ENCODE data around the gene EPHB3.

DNA sequence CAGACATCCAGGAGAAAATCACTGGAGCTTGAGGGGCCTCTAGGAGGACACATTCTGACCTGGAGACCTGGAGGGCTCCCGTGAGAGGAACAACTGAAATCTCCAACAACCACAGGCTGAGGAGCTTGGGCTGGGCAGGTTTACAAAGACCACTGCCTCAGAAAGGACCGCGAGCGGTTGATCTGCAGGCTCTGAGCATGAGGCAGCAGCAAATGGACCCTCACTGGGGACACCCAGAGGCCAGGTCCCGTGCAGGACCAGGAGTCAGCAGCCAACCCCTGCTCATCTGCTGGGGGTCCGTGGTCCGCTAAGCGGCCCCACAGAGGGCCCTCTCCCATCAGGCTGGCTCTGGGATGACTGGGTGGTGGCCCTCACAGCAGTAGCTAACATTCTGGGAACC is 10.5 kb upstream of the EPHB3 start:
- TF ChIP-seq, protein P1, sequence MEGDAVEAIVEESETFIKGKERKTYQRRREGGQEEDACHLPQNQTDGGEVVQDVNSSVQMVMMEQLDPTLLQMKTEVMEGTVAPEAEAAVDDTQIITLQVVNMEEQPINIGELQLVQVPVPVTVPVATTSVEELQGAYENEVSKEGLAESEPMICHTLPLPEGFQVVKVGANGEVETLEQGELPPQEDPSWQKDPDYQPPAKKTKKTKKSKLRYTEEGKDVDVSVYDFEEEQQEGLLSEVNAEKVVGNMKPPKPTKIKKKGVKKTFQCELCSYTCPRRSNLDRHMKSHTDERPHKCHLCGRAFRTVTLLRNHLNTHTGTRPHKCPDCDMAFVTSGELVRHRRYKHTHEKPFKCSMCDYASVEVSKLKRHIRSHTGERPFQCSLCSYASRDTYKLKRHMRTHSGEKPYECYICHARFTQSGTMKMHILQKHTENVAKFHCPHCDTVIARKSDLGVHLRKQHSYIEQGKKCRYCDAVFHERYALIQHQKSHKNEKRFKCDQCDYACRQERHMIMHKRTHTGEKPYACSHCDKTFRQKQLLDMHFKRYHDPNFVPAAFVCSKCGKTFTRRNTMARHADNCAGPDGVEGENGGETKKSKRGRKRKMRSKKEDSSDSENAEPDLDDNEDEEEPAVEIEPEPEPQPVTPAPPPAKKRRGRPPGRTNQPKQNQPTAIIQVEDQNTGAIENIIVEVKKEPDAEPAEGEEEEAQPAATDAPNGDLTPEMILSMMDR (IDR thresholded peaks at IDR 0.05; ENCODE audit: low read length): no peak
- TF ChIP-seq EZH2 (optimal IDR thresholded peaks at IDR 0.05; ENCODE audit: low read depth, low read length): no peak
